Measurements from ENCODE around the gene H3-3A. TPM values are rescaled to one million over a fixed set of nuclear protein-coding genes. Genes with fewer than 3 reads are reported as not detected.

The H3-3A gene
- total RNA-seq, 1 experiment from 2014 or later = 1,129 TPM

DNA sequence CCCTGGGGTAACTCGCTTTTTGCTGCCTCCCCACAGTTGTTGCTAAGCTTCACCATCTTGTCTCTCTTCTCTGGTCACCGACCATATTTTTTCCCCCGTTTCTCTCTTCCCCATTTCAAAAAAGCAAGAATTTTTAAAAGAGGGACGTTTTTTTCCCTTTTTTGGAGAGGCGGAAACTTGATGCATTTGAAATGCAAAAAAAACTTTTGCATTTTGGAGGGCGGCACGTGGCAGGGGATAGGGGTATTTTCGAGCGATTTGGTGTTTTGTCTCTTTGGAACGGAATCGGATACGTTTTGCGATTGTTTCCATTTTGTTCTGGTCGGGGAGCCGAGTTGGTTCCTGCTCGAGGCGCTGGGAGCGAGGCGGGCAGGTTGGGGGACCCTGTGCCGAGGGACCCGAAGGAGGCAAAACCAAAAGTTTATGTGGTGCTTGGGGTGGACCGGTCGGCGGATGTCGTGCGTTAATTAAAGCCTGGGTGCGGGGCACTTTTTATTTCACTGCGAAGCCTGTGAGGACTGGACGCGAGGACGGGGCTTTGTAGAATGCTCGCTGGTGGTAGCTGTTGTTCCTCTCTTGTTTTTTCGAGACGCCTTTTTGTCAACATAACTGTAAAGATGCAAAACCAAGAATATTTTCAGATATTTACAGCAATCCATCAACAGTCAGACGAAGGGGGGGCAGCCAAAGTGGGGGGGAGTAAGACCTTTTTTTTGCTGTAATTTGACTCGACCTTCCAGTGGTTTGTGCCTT lies 884 bp downstream of the H3-3A start:
- no peak overlapping the region for H4K8ac ChIP-seq (replicated peaks; ENCODE audit: insufficient read length, low read depth, low read length)
- H2AFZ ChIP-seq (ENCODE audit: low read length) = no peak overlapping the region
- peak overlapping the region; percentile 100 for H3K9ac ChIP-seq (ENCODE audit: extremely low read depth, insufficient read length, low read length)
- H3T11ph ChIP-seq (ENCODE audit: low read length) = no peak overlapping the region
- no peaks in the 10 kb centered on the region for H3K4me1 ChIP-seq (ENCODE audit: insufficient read depth, low read length)
- H2BK12ac ChIP-seq (ENCODE audit: insufficient read length, low read depth, low read length) = no peak overlapping the region
- H3K79me1 ChIP-seq (ENCODE audit: insufficient read depth, low read depth, low read length, poor library complexity, severe bottlenecking) = peaks cover 2% of the 10 kb centered on the region
- no peak overlapping the region for H2AK5ac ChIP-seq (ENCODE audit: insufficient read length, low read length)
- peak overlapping the region; percentile 74 for H4K5ac ChIP-seq (ENCODE audit: insufficient read length, low read depth, low read length)
- Mint-ChIP-seq H3K4me1 (peaks cover 29 to 38% of the 10 kb centered on the region in 2 experiments), H3K27ac (peak overlapping the region; percentile 98 to 99 (median 98)), H3K4me3 (peak overlapping the region; percentile 99 to 100), H3K36me3 (ENCODE audit: insufficient read depth in 1 of 3, low read depth in 3 of 3) (peaks cover 49 to 70% (median 62%) of the 10 kb centered on the region in 3 experiments), H3K9me3 (peaks cover 0 to 7% of the 10 kb centered on the region in 2 experiments; a peak in 2 of 5 replicates), H3K27me3 (ENCODE audit: low read depth) (no peaks in the 10 kb centered on the region; the same call in 1 of the 2 replicates)
- H3K27me3 ChIP-seq (ENCODE audit: insufficient read depth, low read length) = no peaks in the 10 kb centered on the region
- peak overlapping the region; percentile 96 for H3K27ac ChIP-seq (ENCODE audit: insufficient read length, low read depth, low read length)
- H2BK15ac ChIP-seq (ENCODE audit: low read depth, low read length) = no peak overlapping the region
- H3K23me2 ChIP-seq (ENCODE audit: insufficient read length, low read depth, low read length, poor library complexity, severe bottlenecking) = peaks cover 13% of the 10 kb centered on the region
- DNase-seq = peak; percentile 45
- peak overlapping the region; percentile 98 for H3K18ac ChIP-seq (ENCODE audit: insufficient read length, low read depth, low read length)
- H2BK5ac ChIP-seq (ENCODE audit: insufficient read length, low read length) = peak overlapping the region; percentile 75
- H2BK120ac ChIP-seq (ENCODE audit: low read depth, low read length, poor library complexity, severe bottlenecking) = peak overlapping the region; percentile 88
- peak overlapping the region; percentile 78 for H4K91ac ChIP-seq (ENCODE audit: insufficient read length, low read depth, low read length)
- no peak overlapping the region for H2BK20ac ChIP-seq (ENCODE audit: low read depth, low read length, poor library complexity, severe bottlenecking)
- WGBS (ENCODE audit: extremely low coverage, insufficient read length, low lambda C conversion rate) = no CpG with 5 or more reads among the region's 36 CpGs
- H3K56ac ChIP-seq (ENCODE audit: insufficient read length, low read depth, low read length) = peak overlapping the region; percentile 96
- H3K79me2 ChIP-seq (ENCODE audit: insufficient read depth, low read length) = peaks cover 42% of the 10 kb centered on the region
- no peaks in the 10 kb centered on the region for H3K9me3 ChIP-seq (ENCODE audit: control insufficient read depth, low read depth, low read length)
- peak overlapping the region; percentile 70 for H3K23ac ChIP-seq (ENCODE audit: insufficient read length, low read depth, low read length)
- H3K14ac ChIP-seq (ENCODE audit: insufficient read depth, low read length) = peak overlapping the region; percentile 99; the same call in 1 of the 2 replicates
- TF ChIP-seq CTCF (conservative IDR thresholded peaks at IDR 0.05) = no peak
- no peaks in the 10 kb centered on the region for H4K20me1 ChIP-seq (ENCODE audit: control insufficient read depth, insufficient read depth, insufficient read length)
- H3K4me2 ChIP-seq (ENCODE audit: insufficient read depth, insufficient read length, low read length) = peak overlapping the region; percentile 59
- peak overlapping the region; percentile 90; the same call in 1 of the 2 replicates for H3K4ac ChIP-seq (ENCODE audit: low read depth, low read length)
